MG63 (cell line): ENCODE measurements around the gene NOSIP. TPM values are rescaled to one million over a fixed set of nuclear protein-coding genes. Genes with fewer than 3 reads are reported as not detected.

Source experiments
- DNase-seq: peaks from one replicate; pipeline ENCODE4 v3.0.0-alpha.2; 2020
- H3K27me3 ChIP-seq: fragments of 250-450 bp; sonication (Bioruptor Pico); 2 replicates; pipeline ENCODE4 v1.5.1; 2020; ENCODE audit warnings: mild to moderate bottlenecking, moderate library complexity
- H3K36me3 ChIP-seq: fragments of 250-450 bp; sonication (Bioruptor Pico); 2 replicates; pipeline ENCODE4 v1.5.1; 2020; ENCODE audit warnings: mild to moderate bottlenecking, moderate library complexity
- H3K4me3 ChIP-seq: fragments of 250-450 bp; sonication (Bioruptor Pico); 2 replicates; pipeline ENCODE4 v1.5.1; 2020; ENCODE audit warnings: mild to moderate bottlenecking, moderate library complexity
- H3K9me3 ChIP-seq: fragments of 250-450 bp; sonication (Bioruptor Pico); 2 replicates; pipeline ENCODE4 v1.5.1; 2020; ENCODE audit warnings: mild to moderate bottlenecking, moderate library complexity
- total RNA-seq: library from RNA; depleted of rRNA; stranded (reverse); fragments of >200 nt; shearing (Covaris generic); gene quantifications from 2 replicates; pipeline ENCODE4 v1.2.3, GENCODE V29; 2014; ENCODE audit warnings: low replicate concordance

NOSIP gene
- total RNA-seq, 1 experiment from 2014 or later: 109 TPM

DNA sequence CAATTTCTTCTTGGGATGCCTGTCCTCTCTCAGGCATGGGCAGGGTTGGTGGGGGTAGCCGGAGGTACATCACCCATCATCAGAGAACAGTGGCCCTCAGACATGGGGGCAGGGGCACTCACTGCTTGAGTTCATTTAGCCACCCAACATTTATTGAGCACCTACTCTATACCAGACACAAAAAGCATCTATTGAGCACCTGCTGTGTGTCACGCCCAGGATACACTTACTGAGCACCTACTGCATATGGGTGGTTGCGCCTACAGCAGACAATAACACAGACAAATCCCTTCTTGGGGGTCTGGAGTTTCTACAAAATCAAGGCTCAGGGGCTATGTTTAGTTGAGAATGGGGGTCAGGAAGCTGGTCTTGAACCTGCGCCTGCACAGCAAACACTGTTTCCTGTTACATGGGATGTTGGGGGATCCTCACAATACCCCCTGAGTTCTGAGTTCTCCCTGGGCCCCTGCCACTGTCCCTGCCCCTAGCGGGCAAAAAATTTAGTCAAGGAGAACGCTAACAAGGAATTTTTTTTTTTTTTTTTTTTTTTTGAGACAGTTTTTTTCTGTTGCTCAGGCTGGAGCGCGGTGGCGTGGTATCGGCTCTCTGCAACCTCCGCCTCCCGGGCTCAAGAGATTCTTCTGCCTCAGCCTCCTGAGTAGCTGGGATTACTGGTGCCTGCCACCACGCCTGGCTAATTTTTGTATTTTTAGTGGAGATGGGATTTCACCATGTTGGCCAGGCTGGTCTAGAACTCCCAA is 41.0 kb downstream of the NOSIP start:
- no peak overlapping the region for H3K4me3 ChIP-seq

GRCh38 chr19:49538643-49539042 is 41.7 kb downstream of the NOSIP start:
- H3K4me3 ChIP-seq: no peak overlapping the region
- H3K36me3 ChIP-seq: peaks cover 54% of the 10 kb centered on the region
- H3K27me3 ChIP-seq: no peaks in the 10 kb centered on the region
- DNase-seq: no peak
- no peaks in the 10 kb centered on the region for H3K9me3 ChIP-seq

More for the DNA sequence above, 41.0 kb downstream of the NOSIP start:
- Histone ChIP-seq H3K36me3 (peaks cover 51% of the 10 kb centered on the region), H3K27me3 (no peaks in the 10 kb centered on the region), H3K9me3 (no peaks in the 10 kb centered on the region)
- DNase-seq: no peak

- peaks cover 62% of the 10 kb centered on the region for H3K36me3 ChIP-seq
- H3K4me3 ChIP-seq: no peak overlapping the region
- DNase-seq: no peak
- no peaks in the 10 kb centered on the region for H3K27me3 ChIP-seq
- no peaks in the 10 kb centered on the region for H3K9me3 ChIP-seq
These were observed 43.4 kb downstream of the NOSIP start for GRCh38 chr19:49536921-49537462.

DNA sequence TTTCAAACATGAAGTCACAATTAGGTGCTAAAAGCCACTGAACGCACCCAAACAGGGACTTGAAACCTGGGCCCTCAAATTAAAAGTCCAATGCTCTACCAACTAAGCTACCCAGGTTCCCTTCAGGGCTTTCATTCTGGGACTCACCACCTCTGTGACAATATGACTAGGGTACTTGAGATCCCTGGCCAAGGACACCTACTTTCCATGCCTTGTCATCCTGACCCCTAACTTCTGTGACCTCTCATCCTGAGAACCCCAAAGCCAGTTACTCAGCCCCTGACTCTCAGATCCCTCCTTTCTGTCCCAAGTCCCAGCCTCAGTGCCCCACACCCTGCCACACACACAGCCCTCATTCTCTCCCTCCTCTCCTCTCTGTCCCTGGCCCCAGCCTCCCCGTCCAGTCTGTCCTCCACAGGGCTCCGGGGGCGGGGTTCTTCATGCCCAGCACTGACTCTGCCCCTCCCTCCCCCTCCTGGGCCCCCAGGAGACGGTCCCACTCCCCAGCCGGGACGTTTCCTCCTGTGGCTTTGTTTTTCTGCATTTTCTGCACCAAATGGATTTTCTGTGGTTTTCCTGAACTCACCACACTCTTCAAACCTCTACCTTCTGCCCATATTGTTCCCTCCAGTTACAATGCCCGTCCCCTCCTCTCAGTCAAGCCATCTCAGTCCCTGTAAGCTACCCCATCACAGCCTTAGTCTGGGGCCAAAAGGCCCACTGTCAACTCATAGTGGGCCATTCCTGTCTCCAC is 45.5 kb downstream of the NOSIP start:
- Histone ChIP-seq H3K4me3 (no peak overlapping the region), H3K9me3 (no peaks in the 10 kb centered on the region), H3K36me3 (peaks cover 66% of the 10 kb centered on the region), H3K27me3 (no peaks in the 10 kb centered on the region)
- DNase-seq: no peak

GRCh38 chr19:49533551-49534488 is 46.5 kb downstream of the NOSIP start:
- DNase-seq: no peak
- no peaks in the 10 kb centered on the region for H3K9me3 ChIP-seq
- no peak overlapping the region for H3K4me3 ChIP-seq
- peaks cover 67% of the 10 kb centered on the region for H3K36me3 ChIP-seq
- no peaks in the 10 kb centered on the region for H3K27me3 ChIP-seq

DNA sequence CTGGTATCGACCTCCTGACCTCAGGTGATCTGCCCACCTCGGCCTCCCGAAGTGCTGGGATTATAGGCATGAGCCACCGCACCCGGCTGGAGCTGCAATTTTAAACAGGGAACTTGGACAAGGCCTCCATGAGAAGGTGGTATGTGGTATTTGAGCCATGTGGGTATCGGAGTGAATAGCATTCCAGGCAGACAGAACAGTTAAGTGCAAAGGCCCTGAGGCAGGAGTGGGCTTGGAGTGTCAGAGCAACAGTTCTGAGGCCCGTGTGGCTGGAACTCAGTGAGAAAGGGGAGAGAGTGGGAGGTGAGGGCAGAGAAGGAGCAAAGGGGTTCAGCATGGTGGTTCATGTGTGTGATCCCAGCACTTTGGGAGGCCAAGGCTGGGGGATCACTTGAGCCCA is 49.6 kb downstream of the NOSIP start:
- no peak for DNase-seq
- Histone ChIP-seq H3K27me3 (no peaks in the 10 kb centered on the region), H3K36me3 (peaks cover 56% of the 10 kb centered on the region), H3K9me3 (no peaks in the 10 kb centered on the region), H3K4me3 (no peak overlapping the region)

DNA sequence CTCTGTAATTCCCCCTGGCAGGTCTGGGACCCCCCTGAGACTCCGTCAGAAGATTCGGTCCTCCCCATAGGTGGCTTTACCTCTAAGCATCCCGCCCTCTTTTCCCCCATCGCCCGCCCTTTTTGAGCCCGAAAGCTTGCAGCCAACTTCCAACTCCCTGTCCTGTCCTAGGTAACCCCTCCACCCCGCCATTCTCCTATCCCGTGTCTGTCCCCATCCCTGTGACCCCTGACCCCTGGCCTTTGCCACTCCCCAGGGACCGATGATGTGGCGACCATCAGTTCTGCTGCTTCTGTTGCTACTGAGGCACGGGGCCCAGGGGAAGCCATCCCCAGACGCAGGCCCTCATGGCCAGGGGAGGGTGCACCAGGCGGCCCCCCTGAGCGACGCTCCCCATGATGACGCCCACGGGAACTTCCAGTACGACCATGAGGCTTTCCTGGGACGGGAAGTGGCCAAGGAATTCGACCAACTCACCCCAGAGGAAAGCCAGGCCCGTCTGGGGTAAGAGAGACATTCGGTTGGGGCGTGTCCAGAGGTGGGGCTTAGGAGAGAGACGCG is 52.1 kb downstream of the NOSIP start:
- Histone ChIP-seq H3K4me3 (peak overlapping the region; percentile 63), H3K36me3 (peaks cover 40% of the 10 kb centered on the region), H3K9me3 (no peaks in the 10 kb centered on the region), H3K27me3 (no peaks in the 10 kb centered on the region)
- peak; percentile 80 for DNase-seq

GRCh38 chr19:49524812-49525455 is 55.4 kb downstream of the NOSIP start:
- Histone ChIP-seq H3K4me3 (no peak overlapping the region), H3K36me3 (peaks cover 11% of the 10 kb centered on the region), H3K9me3 (no peaks in the 10 kb centered on the region), H3K27me3 (no peaks in the 10 kb centered on the region)
- DNase-seq: no peak

- Histone ChIP-seq H3K9me3 (no peaks in the 10 kb centered on the region), H3K27me3 (no peaks in the 10 kb centered on the region), H3K36me3 (no peaks in the 10 kb centered on the region), H3K4me3 (no peak overlapping the region)
- no peak for DNase-seq
These were observed 59.5 kb downstream of the NOSIP start for GRCh38 chr19:49520705-49521319.

GRCh38 chr19:49518033-49518432 is 62.3 kb downstream of the NOSIP start:
- H3K27me3 ChIP-seq: no peaks in the 10 kb centered on the region
- no peak for DNase-seq
- H3K4me3 ChIP-seq: no peak overlapping the region
- H3K36me3 ChIP-seq: no peaks in the 10 kb centered on the region
- H3K9me3 ChIP-seq: no peaks in the 10 kb centered on the region

DNA sequence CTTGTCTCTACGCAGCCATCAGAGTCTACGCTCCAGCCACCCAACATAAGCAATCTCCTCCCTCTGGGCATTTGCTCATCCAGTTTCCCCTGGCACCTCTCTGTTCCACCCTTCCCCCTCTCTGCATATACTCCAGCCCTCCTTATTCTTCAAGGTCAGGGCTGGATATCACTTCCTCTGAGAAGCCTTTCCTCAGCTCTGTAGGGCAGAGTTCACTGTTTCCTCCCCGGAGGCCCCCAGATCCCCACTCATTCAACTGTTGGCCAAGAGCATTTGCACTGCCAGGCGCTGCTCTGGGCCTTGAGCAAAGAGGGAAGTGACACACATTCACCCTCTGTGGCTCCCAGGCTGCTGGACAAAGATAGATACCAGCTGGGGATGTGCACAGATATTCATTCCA is 64.6 kb downstream of the NOSIP start:
- no peak overlapping the region for H3K4me3 ChIP-seq
- no peaks in the 10 kb centered on the region for H3K27me3 ChIP-seq
- H3K36me3 ChIP-seq: no peaks in the 10 kb centered on the region
- no peak for DNase-seq
- no peaks in the 10 kb centered on the region for H3K9me3 ChIP-seq

- Histone ChIP-seq H3K4me3 (no peak overlapping the region), H3K9me3 (no peaks in the 10 kb centered on the region), H3K36me3 (no peaks in the 10 kb centered on the region), H3K27me3 (no peaks in the 10 kb centered on the region)
- DNase-seq: no peak
These were observed 66.2 kb downstream of the NOSIP start for GRCh38 chr19:49514151-49514550.

GRCh38 chr19:49513746-49514118 is 66.6 kb downstream of the NOSIP start:
- H3K4me3 ChIP-seq: no peak overlapping the region
- H3K9me3 ChIP-seq: no peaks in the 10 kb centered on the region
- H3K36me3 ChIP-seq: no peaks in the 10 kb centered on the region
- H3K27me3 ChIP-seq: no peaks in the 10 kb centered on the region
- DNase-seq: no peak

DNA sequence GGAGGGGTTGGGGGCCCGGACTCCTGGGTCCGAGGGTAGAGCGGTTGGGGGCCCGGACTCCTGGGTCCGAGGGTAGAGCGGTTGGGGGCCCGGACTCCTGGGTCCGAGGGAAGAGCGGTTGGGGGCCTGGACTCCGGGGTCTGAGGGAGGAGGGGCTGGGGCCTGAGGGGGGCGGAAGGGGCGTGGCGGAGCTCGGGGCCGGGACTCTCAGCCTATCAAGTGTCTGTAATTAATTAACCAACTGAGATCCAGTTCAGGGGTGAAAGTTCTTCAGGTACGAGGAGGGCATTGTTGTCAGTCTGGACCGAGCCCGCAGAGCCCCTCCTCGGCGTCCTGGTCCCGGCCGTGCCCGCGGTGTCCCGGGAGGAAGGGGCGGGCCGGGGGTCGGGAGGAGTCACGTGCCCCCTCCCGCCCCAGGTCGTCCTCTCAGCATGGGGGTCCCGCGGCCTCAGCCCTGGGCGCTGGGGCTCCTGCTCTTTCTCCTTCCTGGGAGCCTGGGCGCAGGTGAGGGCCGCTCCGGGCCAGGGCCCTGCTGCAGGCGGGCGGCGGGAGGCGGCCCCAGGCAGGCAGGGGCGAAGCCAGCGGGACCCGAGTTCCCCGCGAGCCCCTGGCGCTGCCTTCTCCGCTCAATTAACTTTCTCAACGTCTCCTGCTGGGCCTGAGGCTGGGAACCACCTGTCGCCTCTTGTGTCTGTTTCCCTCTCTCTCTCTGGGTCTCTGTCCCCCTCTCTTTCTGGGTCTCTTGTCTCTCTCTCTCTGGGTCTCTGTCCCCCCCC is 67.2 kb downstream of the NOSIP start:
- no peaks in the 10 kb centered on the region for H3K27me3 ChIP-seq
- H3K4me3 ChIP-seq: peak overlapping the region; percentile 49
- no peaks in the 10 kb centered on the region for H3K9me3 ChIP-seq
- no peak for DNase-seq
- H3K36me3 ChIP-seq: no peaks in the 10 kb centered on the region
